HepG2 (cell line): ENCODE data around the gene ELAPOR1. TPM values are rescaled to one million over a fixed set of nuclear protein-coding genes. Genes with fewer than 3 reads are reported as not detected.

Experiments used
- CSRNP2 ChIP-seq: sonication (generic); formaldehyde crosslinking; conservative IDR thresholded peaks from 2 replicates; pipeline ENCODE4 v1.8.0; 2022; ENCODE audit warnings: low read depth, missing genetic modification reagents
- FOXM1 ChIP-seq: sonication (generic); formaldehyde crosslinking; IDR thresholded peaks from 2 replicates; pipeline ENCODE4 v1.5.0; 2020; ENCODE audit warnings: missing genetic modification reagents
- FOXO4 ChIP-seq: sonication (generic); formaldehyde crosslinking; conservative IDR thresholded peaks from 2 replicates; pipeline ENCODE4 v1.8.1; 2023; ENCODE audit warnings: missing genetic modification reagents
- GTF3A ChIP-seq: sonication (generic); formaldehyde crosslinking; conservative IDR thresholded peaks from 2 replicates; pipeline ENCODE4 v1.4.0; 2020; ENCODE audit warnings: mild to moderate bottlenecking, missing genetic modification reagents
- HOMEZ ChIP-seq: IDR thresholded peaks from 2 replicates; pipeline ENCODE4 v1.6.1; 2016; ENCODE audit warnings: low read depth
- JUNB ChIP-seq: sonication (generic); formaldehyde crosslinking; IDR thresholded peaks from 2 replicates; pipeline ENCODE4 v1.8.0; 2022; ENCODE audit warnings: missing genetic modification reagents, mild to moderate bottlenecking, borderline replicate concordance
- LCORL ChIP-seq, 2 experiments: fragments of 450-650 bp in 1 of 2; sonication (generic) in 1 of 2; formaldehyde crosslinking in 1 of 2; IDR thresholded peaks; 2 replicates each; pipeline versions ENCODE4 v1.5.0 to v1.6.1; 2017 to 2020; ENCODE audit warnings: antibody characterized with exemption in 1 of 2, missing genetic modification reagents in 1 of 2
- MTERF4 ChIP-seq: sonication (generic); formaldehyde crosslinking; IDR thresholded peaks from 2 replicates; pipeline ENCODE4 v1.8.0; 2023; ENCODE audit warnings: mild to moderate bottlenecking, missing genetic modification reagents
- SOX13 ChIP-seq, 3 experiments: fragments of 450-650 bp in 1 of 3; sonication (generic) in 1 of 3; formaldehyde crosslinking in 1 of 3; IDR thresholded peaks in 2 of 3; conservative IDR thresholded peaks in 1 of 3; 2 replicates each; pipeline versions ENCODE4 v1.5.0 to v1.6.1; 2016 to 2020; ENCODE audit warnings: antibody characterized with exemption in 1 of 3, mild to moderate bottlenecking in 1 of 3, missing compliant biosample characterization in 1 of 3, missing genetic modification reagents in 1 of 3, moderate library complexity in 1 of 3
- polyA plus RNA-seq, 8 experiments: library from polyadenylated mRNA; depleted of rRNA in 3 of 8; stranded (reverse) in 7 of 8; unstranded in 1 of 8; fragments of >200 nt; fragmentation: Illumina TruSeq in 4 of 8; extraction: Trizol in 4 of 8; gene quantifications; 2 replicates each; pipeline versions ENCODE4 v1.2.1 to v1.2.3, GENCODE V29; 2011 to 2016; ENCODE audit warnings: low read depth in 4 of 8, missing spikeins in 1 of 8, mixed read lengths in 1 of 8; ENCODE audit not compliant: insufficient read depth in 1 of 8
- total RNA-seq, 5 experiments: library from RNA; depleted of rRNA; stranded (reverse); fragments of >200 nt; fragmentation: Illumina TruSeq; extraction: Trizol; gene quantifications; 2 replicates each; pipeline ENCODE4 v1.2.3, GENCODE V29; 2016; ENCODE audit warnings: low read depth in 1 of 5
- TF ChIP-seq, protein P1 (sequence below): sonication (generic); formaldehyde crosslinking; conservative IDR thresholded peaks from 2 replicates; pipeline ENCODE4 v1.8.0; 2022; ENCODE audit warnings: mild to moderate bottlenecking, moderate library complexity, missing genetic modification reagents
- TF ChIP-seq, protein P2 (sequence below): IDR thresholded peaks from 2 replicates; pipeline ENCODE4 v1.4.0; 2020; ENCODE audit warnings: mild to moderate bottlenecking, missing genetic modification reagents
- TF ChIP-seq, protein P3 (sequence below): sonication (generic); formaldehyde crosslinking; IDR thresholded peaks from 2 replicates; pipeline ENCODE4 v1.4.0; 2020; ENCODE audit warnings: low read depth, missing genetic modification reagents

Gene ELAPOR1
- total and polyA plus RNA-seq, 2 of the 13 experiments (the other 11 are each of a cell fraction or from before 2014, with no cell fraction given): 0.13 to 0.20 TPM

- TF ChIP-seq MTERF4 (CRISPR knock-in tag) (no peak), SOX13 (IDR thresholded peaks at IDR 0.05) (no peak), SOX13 (CRISPR knock-in tag; conservative IDR thresholded peaks at IDR 0.05 in 1 of 2, IDR thresholded peaks at IDR 0.05 in 1 of 2) (peak in 1 of 2 experiments; percentile 44; a peak in 1 of 4 replicates), FOXO4 (CRISPR knock-in tag) (no peak), JUNB (no peak), LCORL (IDR thresholded peaks at IDR 0.05) (no peak), LCORL (CRISPR knock-in tag; IDR thresholded peaks at IDR 0.05) (0 out of 2 replicates have a peak, but pooled peaks have one; percentile 25), FOXM1 (CRISPR knock-in tag) (no peak), HOMEZ (no peak), GTF3A (CRISPR knock-in tag) (no peak), CSRNP2 (CRISPR knock-in tag) (no peak)
- TF ChIP-seq, protein P1, sequence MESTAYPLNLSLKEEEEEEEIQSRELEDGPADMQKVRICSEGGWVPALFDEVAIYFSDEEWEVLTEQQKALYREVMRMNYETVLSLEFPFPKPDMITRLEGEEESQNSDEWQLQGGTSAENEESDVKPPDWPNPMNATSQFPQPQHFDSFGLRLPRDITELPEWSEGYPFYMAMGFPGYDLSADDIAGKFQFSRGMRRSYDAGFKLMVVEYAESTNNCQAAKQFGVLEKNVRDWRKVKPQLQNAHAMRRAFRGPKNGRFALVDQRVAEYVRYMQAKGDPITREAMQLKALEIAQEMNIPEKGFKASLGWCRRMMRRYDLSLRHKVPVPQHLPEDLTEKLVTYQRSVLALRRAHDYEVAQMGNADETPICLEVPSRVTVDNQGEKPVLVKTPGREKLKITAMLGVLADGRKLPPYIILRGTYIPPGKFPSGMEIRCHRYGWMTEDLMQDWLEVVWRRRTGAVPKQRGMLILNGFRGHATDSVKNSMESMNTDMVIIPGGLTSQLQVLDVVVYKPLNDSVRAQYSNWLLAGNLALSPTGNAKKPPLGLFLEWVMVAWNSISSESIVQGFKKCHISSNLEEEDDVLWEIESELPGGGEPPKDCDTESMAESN (CRISPR knock-in tag): no peak
- TF ChIP-seq, protein P2, sequence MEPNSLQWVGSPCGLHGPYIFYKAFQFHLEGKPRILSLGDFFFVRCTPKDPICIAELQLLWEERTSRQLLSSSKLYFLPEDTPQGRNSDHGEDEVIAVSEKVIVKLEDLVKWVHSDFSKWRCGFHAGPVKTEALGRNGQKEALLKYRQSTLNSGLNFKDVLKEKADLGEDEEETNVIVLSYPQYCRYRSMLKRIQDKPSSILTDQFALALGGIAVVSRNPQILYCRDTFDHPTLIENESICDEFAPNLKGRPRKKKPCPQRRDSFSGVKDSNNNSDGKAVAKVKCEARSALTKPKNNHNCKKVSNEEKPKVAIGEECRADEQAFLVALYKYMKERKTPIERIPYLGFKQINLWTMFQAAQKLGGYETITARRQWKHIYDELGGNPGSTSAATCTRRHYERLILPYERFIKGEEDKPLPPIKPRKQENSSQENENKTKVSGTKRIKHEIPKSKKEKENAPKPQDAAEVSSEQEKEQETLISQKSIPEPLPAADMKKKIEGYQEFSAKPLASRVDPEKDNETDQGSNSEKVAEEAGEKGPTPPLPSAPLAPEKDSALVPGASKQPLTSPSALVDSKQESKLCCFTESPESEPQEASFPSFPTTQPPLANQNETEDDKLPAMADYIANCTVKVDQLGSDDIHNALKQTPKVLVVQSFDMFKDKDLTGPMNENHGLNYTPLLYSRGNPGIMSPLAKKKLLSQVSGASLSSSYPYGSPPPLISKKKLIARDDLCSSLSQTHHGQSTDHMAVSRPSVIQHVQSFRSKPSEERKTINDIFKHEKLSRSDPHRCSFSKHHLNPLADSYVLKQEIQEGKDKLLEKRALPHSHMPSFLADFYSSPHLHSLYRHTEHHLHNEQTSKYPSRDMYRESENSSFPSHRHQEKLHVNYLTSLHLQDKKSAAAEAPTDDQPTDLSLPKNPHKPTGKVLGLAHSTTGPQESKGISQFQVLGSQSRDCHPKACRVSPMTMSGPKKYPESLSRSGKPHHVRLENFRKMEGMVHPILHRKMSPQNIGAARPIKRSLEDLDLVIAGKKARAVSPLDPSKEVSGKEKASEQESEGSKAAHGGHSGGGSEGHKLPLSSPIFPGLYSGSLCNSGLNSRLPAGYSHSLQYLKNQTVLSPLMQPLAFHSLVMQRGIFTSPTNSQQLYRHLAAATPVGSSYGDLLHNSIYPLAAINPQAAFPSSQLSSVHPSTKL: peak; percentile 34; the same call in 1 of the 2 replicates
- TF ChIP-seq, protein P3, sequence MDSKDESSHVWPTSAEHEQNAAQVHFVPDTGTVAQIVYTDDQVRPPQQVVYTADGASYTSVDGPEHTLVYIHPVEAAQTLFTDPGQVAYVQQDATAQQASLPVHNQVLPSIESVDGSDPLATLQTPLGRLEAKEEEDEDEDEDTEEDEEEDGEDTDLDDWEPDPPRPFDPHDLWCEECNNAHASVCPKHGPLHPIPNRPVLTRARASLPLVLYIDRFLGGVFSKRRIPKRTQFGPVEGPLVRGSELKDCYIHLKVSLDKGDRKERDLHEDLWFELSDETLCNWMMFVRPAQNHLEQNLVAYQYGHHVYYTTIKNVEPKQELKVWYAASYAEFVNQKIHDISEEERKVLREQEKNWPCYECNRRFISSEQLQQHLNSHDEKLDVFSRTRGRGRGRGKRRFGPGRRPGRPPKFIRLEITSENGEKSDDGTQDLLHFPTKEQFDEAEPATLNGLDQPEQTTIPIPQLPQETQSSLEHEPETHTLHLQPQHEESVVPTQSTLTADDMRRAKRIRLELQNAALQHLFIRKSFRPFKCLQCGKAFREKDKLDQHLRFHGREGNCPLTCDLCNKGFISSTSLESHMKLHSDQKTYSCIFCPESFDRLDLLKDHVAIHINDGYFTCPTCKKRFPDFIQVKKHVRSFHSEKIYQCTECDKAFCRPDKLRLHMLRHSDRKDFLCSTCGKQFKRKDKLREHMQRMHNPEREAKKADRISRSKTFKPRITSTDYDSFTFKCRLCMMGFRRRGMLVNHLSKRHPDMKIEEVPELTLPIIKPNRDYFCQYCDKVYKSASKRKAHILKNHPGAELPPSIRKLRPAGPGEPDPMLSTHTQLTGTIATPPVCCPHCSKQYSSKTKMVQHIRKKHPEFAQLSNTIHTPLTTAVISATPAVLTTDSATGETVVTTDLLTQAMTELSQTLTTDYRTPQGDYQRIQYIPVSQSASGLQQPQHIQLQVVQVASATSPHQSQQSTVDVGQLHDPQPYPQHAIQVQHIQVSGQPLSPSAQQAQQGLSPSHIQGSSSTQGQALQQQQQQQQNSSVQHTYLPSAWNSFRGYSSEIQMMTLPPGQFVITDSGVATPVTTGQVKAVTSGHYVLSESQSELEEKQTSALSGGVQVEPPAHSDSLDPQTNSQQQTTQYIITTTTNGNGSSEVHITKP (CRISPR knock-in tag): no peak
Observed at GRCh38 chr1:109136766-109137165, 22.9 kb downstream of the ELAPOR1 start (continued).
